B cell (primary cell): ENCODE results near the gene CALCOCO1. TPM values are rescaled to one million over a fixed set of nuclear protein-coding genes. Genes with fewer than 3 reads are reported as not detected.

ENCODE experiments used
- ATAC-seq: fragments of 200-7000 bp; cut with Tn5 transposase; one replicate; pipeline ENCODE4 v1.10.0; 2021; ENCODE audit warnings: low read depth, mild to moderate bottlenecking, moderate number of reproducible peaks, moderate library complexity
- CTCF ChIA-PET: fragments of 350-600 bp; sonication (Branson Sonifier 250); formaldehyde crosslinking; loops from one replicate; lab custom pipeline; 2021; ENCODE audit warnings: antibody characterized with exemption, inconsistent platforms; lab: Charles Lee
- POLR2A ChIA-PET: fragments of 350-600 bp; sonication (Branson Sonifier 250); formaldehyde crosslinking; loops from one replicate; lab custom pipeline; 2021; ENCODE audit warnings: antibody characterized with exemption; lab: Charles Lee
- DNase-seq: peaks from one replicate; pipeline ENCODE4 v3.0.0; 2013
- H2AFZ ChIP-seq: 2 replicates; pipeline ENCODE4 v1.6.1; 2012; ENCODE audit warnings: mild to moderate bottlenecking, low read depth, low read length; ENCODE audit not compliant: insufficient read depth, poor library complexity, severe bottlenecking
- H3K27ac ChIP-seq, 2 donors: 1 replicate in 1 of 2; 2 replicates in 1 of 2; pipeline ENCODE4 v1.5.1; 2012 to 2013; ENCODE audit warnings: low read length in 2 of 2, mild to moderate bottlenecking in 2 of 2, moderate library complexity in 1 of 2
- H3K27me3 ChIP-seq, 4 experiments: fragments of 200-600 bp in 1 of 4; sonication (generic) in 1 of 4; replicated peaks in 1 of 4; 1 replicate in 2 of 4; 2 replicates in 2 of 4; pipeline versions ENCODE4 v1.6.1 to v1.7.0; 2013 to 2016; ENCODE audit warnings: low read length in 3 of 4, mild to moderate bottlenecking in 2 of 4, mixed read lengths in 1 of 4, moderate library complexity in 1 of 4; ENCODE audit not compliant: insufficient read depth in 4 of 4, control insufficient read depth in 3 of 4; ENCODE audit errors: control extremely low read depth in 1 of 4
- H3K36me3 ChIP-seq, 2 experiments: replicated peaks in 1 of 2; 1 replicate in 1 of 2; 2 replicates in 1 of 2; pipeline versions ENCODE4 v1.6.1 to v1.7.1; 2013; ENCODE audit warnings: low read length in 1 of 2; ENCODE audit not compliant: insufficient read depth in 2 of 2, control insufficient read depth in 1 of 2; ENCODE audit errors: control extremely low read depth in 1 of 2, extremely low read depth in 1 of 2
- H3K4me1 ChIP-seq, 2 donors: fragments of 200-600 bp in 1 of 2; sonication (generic) in 1 of 2; 1 replicate in 1 of 2; 2 replicates in 1 of 2; pipeline versions ENCODE4 v1.5.1 to v1.6.1; 2013 to 2017; ENCODE audit warnings: low read length in 2 of 2; ENCODE audit not compliant: control insufficient read depth in 2 of 2, insufficient read depth in 2 of 2
- H3K4me2 ChIP-seq: replicated peaks from 2 replicates; pipeline ENCODE3; 2012; ENCODE audit warnings: mild to moderate bottlenecking, low read depth, low read length; ENCODE audit not compliant: poor library complexity, severe bottlenecking
- H3K4me3 ChIP-seq, 5 experiments: fragments of 200-600 bp in 1 of 5; sonication (generic) in 1 of 5; 1 replicate in 3 of 5; 2 replicates in 2 of 5; pipeline versions ENCODE4 v1.5.1 to v1.7.0; 2011 to 2016; ENCODE audit warnings: low read length in 4 of 5, mild to moderate bottlenecking in 4 of 5, low read depth in 2 of 5, control low read depth in 1 of 5, moderate library complexity in 1 of 5; ENCODE audit not compliant: insufficient read depth in 1 of 5; ENCODE audit errors: control extremely low read depth in 1 of 5, extremely low read depth in 1 of 5
- H3K79me2 ChIP-seq: fragments of 200-600 bp; sonication (generic); one replicate; pipeline ENCODE4 v1.6.0; 2016; ENCODE audit warnings: low read length; ENCODE audit not compliant: control insufficient read depth, insufficient read depth
- H3K9ac ChIP-seq: fragments of 200-600 bp; sonication (generic); 2 replicates; pipeline ENCODE4 v1.6.1; 2017; ENCODE audit warnings: mild to moderate bottlenecking, low read length, moderate library complexity
- H3K9me3 ChIP-seq, 3 donors: one replicate each; pipeline versions ENCODE4 v1.6.1 to v1.7.1; 2013; ENCODE audit warnings: low read length in 2 of 3; ENCODE audit not compliant: control insufficient read depth in 2 of 3, insufficient read depth in 1 of 3; ENCODE audit errors: control extremely low read depth in 1 of 3
- H4K20me1 ChIP-seq: 2 replicates; pipeline ENCODE4 v1.6.0; 2012; ENCODE audit warnings: mild to moderate bottlenecking, low read length; ENCODE audit not compliant: insufficient read depth, control insufficient read depth, poor library complexity, severe bottlenecking
- H3K27ac Mint-ChIP-seq: one replicate; pipeline ENCODE4 v1.8.0; 2021; ENCODE audit warnings: mixed read lengths
- H3K27me3 Mint-ChIP-seq: one replicate; pipeline ENCODE4 v1.8.0; 2021; ENCODE audit warnings: mixed read lengths
- H3K4me1 Mint-ChIP-seq: one replicate; pipeline ENCODE4 v1.8.0; 2021; ENCODE audit warnings: mixed read lengths
- H3K4me3 Mint-ChIP-seq: one replicate; pipeline ENCODE4 v1.8.0; 2021; ENCODE audit warnings: mixed read lengths
- H3K9me3 Mint-ChIP-seq: one replicate; pipeline ENCODE4 v1.8.0; 2022; ENCODE audit warnings: mixed read lengths; ENCODE audit not compliant: insufficient read depth
- CTCF ChIP-seq: fragments of 200-600 bp; IDR thresholded peaks from one replicate; pipeline ENCODE4 v1.8.0; 2022; ENCODE audit warnings: antibody characterized with exemption, mild to moderate bottlenecking
- EZH2 ChIP-seq: IDR thresholded peaks from 2 replicates; pipeline ENCODE4 v1.6.1; 2012; ENCODE audit warnings: borderline replicate concordance, low read depth, mild to moderate bottlenecking, moderate library complexity, low read length; ENCODE audit not compliant: insufficient read depth, poor library complexity, severe bottlenecking
- WGBS: methylation state at CpG from one replicate; pipeline ENCODE4 v1.1.5; 2013; ENCODE audit warnings: missing lambda C conversion rate; ENCODE audit not compliant: insufficient coverage; 5-methylcytosine and 5-hydroxymethylcytosine counted together
- intact Hi-C: fragments of 100-400 bp; cut with micrococcal nuclease; formaldehyde crosslinking; loops from one replicate; pipeline ENCODE4 v1.10.0; 2022
- polyA plus RNA-seq: library from polyadenylated mRNA; depleted of rRNA; stranded (reverse); fragments of >200 nt; gene quantifications from 2 replicates; pipeline ENCODE4 v1.2.3, GENCODE V29; 2012
- total RNA-seq, 2 donors: library from RNA; stranded (reverse); fragments of 120-200 nt in 1 of 2; gene quantifications; 1 replicate in 1 of 2; 2 replicates in 1 of 2; pipeline versions ENCODE4 v1.2.3 to v1.2.4, GENCODE V29; 2013 to 2022

CALCOCO1 gene
- total and polyA plus RNA-seq, 2 donors (not counting 1 experiment from before 2014, with no cell fraction given), result 169 to 179 TPM

- Histone ChIP-seq H3K9me3 (no peaks in the 10 kb centered on the region), H3K27me3 (no peaks in the 10 kb centered on the region), H3K4me1 (no peaks in the 10 kb centered on the region), H3K4me3 (no peak overlapping the region), H3K36me3 (peaks cover 3 to 72% of the 10 kb centered on the region in 2 experiments), H3K27ac (no peak overlapping the region), H3K4me2 (no peak overlapping the region), H3K79me2 (no peaks in the 10 kb centered on the region), H4K20me1 (no peaks in the 10 kb centered on the region), H2AFZ (no peak overlapping the region), H3K9ac (no peak overlapping the region)
- H3K27me3 Mint-ChIP-seq, result no peaks in the 10 kb centered on the region
- H3K4me1 Mint-ChIP-seq, result no peaks in the 10 kb centered on the region
- CTCF ChIA-PET, result interaction anchor here (0.9 to 5.1 kb wide), 2 partner anchors 23 to 27 kb away, joined by 4 to 39 read pairs; no protein-coding TSS in a partner anchor
- H3K4me3 Mint-ChIP-seq, result no peak overlapping the region
- ATAC-seq, result no peak
- POLR2A ChIA-PET, result no interaction called here
- intact Hi-C loops, result no loop called here
- no peak for TF ChIP-seq EZH2
- no peak for TF ChIP-seq CTCF
- H3K9me3 Mint-ChIP-seq, result no peaks in the 10 kb centered on the region
- no peak overlapping the region for H3K27ac Mint-ChIP-seq
- 93% methylated on average over 5 of the region's 5 CpGs for WGBS
- no peak for DNase-seq
Measured at GRCh38 chr12:53717319-53717718, 9.9 kb downstream of the CALCOCO1 start.

- H3K9me3 Mint-ChIP-seq, result no peaks in the 10 kb centered on the region
- no peak overlapping the region for H3K27ac Mint-ChIP-seq
- no peaks in the 10 kb centered on the region for H4K20me1 ChIP-seq
- H3K9me3 ChIP-seq, result no peaks in the 10 kb centered on the region
- no peaks in the 10 kb centered on the region for H3K27me3 Mint-ChIP-seq
- H3K27me3 ChIP-seq, result no peaks in the 10 kb centered on the region
- H3K4me3 Mint-ChIP-seq, result no peak overlapping the region
- peaks cover 3% of the 10 kb centered on the region for H3K4me1 Mint-ChIP-seq
- intact Hi-C loops, result loop anchor here (1.0 kb wide), 1 partner anchor 44 kb away; no protein-coding TSS in a partner anchor
- H3K79me2 ChIP-seq, result no peaks in the 10 kb centered on the region
- no peak overlapping the region for H3K4me2 ChIP-seq
- no peak overlapping the region for H2AFZ ChIP-seq
- ChIA-PET CTCF (interaction anchor here (1.4 to 1.8 kb wide), 2 partner anchors 30 to 32 kb away, joined by 8 read pairs; no protein-coding TSS in a partner anchor), POLR2A (no interaction called here)
- no peak for DNase-seq
- no peak overlapping the region for H3K4me3 ChIP-seq
- H3K9ac ChIP-seq, result no peak overlapping the region
- no CpG with 5 or more reads among the region's 4 CpGs for WGBS
- H3K36me3 ChIP-seq, result peaks cover 0 to 43% of the 10 kb centered on the region in 2 experiments
- ATAC-seq, result no peak
- TF ChIP-seq EZH2, result no peak
- no peak for TF ChIP-seq CTCF
- H3K27ac ChIP-seq, result no peak overlapping the region
- H3K4me1 ChIP-seq, result peaks cover 0 to 5% of the 10 kb centered on the region in 2 donors
Measured at GRCh38 chr12:53714004-53714403, 13.2 kb downstream of the CALCOCO1 start.
